ENCODE results near the gene THBS3. TPM values are rescaled to one million over a fixed set of nuclear protein-coding genes. Genes with fewer than 3 reads are reported as not detected.

Gene THBS3
- total and polyA plus RNA-seq, 2 of the 13 experiments (the other 11 are each of a cell fraction or from before 2014, with no cell fraction given): 0.86 to 3.6 TPM

GRCh38 chr1:155202731-155203515, 4.8 kb downstream of the THBS3 start:
- H3K4me3 ChIP-seq (replicated peaks in 1 of 3; ENCODE audit: insufficient read depth in 1 of 3, low read depth in 2 of 3, low read length in 3 of 3): no peak overlapping the region
- peaks cover 0 to 33% of the 10 kb centered on the region in 2 experiments; a peak in 4 of 5 replicates for H3K27me3 ChIP-seq (ENCODE audit: control insufficient read depth in 1 of 2, insufficient read depth in 2 of 2, low read length in 2 of 2)
- no TSS peak for BruUV-seq (replicated peaks)
- POLR2A ChIA-PET: interaction anchor here (1.1 kb wide), 1 partner anchor 24 kb away, joined by 3 read pairs; no protein-coding TSS in a partner anchor
- ATAC-seq (no peak), DNase-seq (ENCODE audit: low spot score) (no peak), FAIRE-seq (no peak)
- H3K9me3 ChIP-seq (ENCODE audit: low read length): no peaks in the 10 kb centered on the region
- no peak overlapping the region for H3K9ac ChIP-seq (ENCODE audit: insufficient read depth, low read depth, low read length)
- CTCF ChIA-PET (ENCODE audit: low intra/inter-chr PET ratio, low total read pairs): no interaction called here
- H3K79me2 ChIP-seq (ENCODE audit: insufficient read depth, low read length): no peaks in the 10 kb centered on the region
- 54% methylated on average over 10 of the region's 19 CpGs for WGBS (ENCODE audit: low lambda C conversion rate)
- TF ChIP-seq GZF1 (CRISPR knock-in tag; IDR thresholded peaks at IDR 0.05): no peak
- no peak for TF ChIP-seq CSRNP1 (CRISPR knock-in tag; IDR thresholded peaks at IDR 0.05)
- no peak for TF ChIP-seq THAP9 (CRISPR knock-in tag; IDR thresholded peaks at IDR 0.05; ENCODE audit: borderline replicate concordance)
- no peak for TF ChIP-seq GFI1 (CRISPR knock-in tag; IDR thresholded peaks at IDR 0.05; ENCODE audit: borderline replicate concordance)
- no peak for TF ChIP-seq ZFP36L2 (CRISPR knock-in tag; IDR thresholded peaks at IDR 0.05)
- no peak for TF ChIP-seq ZNF567 (CRISPR knock-in tag; IDR thresholded peaks at IDR 0.05; ENCODE audit: borderline replicate concordance)
- no peak for TF ChIP-seq HHEX (CRISPR knock-in tag; IDR thresholded peaks at IDR 0.05)
- TF ChIP-seq HNRNPL (IDR thresholded peaks at IDR 0.05; ENCODE audit: low read depth, low read length): no peak
- no peak for TF ChIP-seq NCOA2 (CRISPR knock-in tag; IDR thresholded peaks at IDR 0.05)
- TF ChIP-seq HMG20B (CRISPR knock-in tag; conservative IDR thresholded peaks at IDR 0.05): no peak
- no peak for TF ChIP-seq IRF9 (CRISPR knock-in tag; IDR thresholded peaks at IDR 0.05; ENCODE audit: borderline replicate concordance)
- TF ChIP-seq ZNF430 (CRISPR knock-in tag; IDR thresholded peaks at IDR 0.05): no peak
- no peak for TF ChIP-seq HNRNPK (IDR thresholded peaks at IDR 0.05; ENCODE audit: low read depth, low read length, poor library complexity, severe bottlenecking)
- H3K4me1 ChIP-seq (ENCODE audit: insufficient read depth, low read length): peaks cover 14% of the 10 kb centered on the region
- H3K36me3 ChIP-seq (replicated peaks in 1 of 2; ENCODE audit: control insufficient read depth in 1 of 2, insufficient read depth in 2 of 2, low read length in 2 of 2): no peaks in the 10 kb centered on the region
- H3K4me2 ChIP-seq (ENCODE audit: low read depth, low read length): no peak overlapping the region
- in situ Hi-C loops (cut with HindIII; ENCODE audit: extremely low pct_ligation_motif_present, low pct_unique_long_range_greater_than_20kb) (loop anchor here (10.0 kb wide), 1 partner anchor 392 kb away; no protein-coding TSS in a partner anchor), intact Hi-C loops (cut with micrococcal nuclease; ENCODE audit: unreplicated experiment) (loop anchor here (10.0 kb wide), 1 partner anchor 102 kb away; the partner anchor contains the start of genes FDPS and PKLR)
- H2AFZ ChIP-seq (ENCODE audit: low read length): no peak overlapping the region
- H3K27ac ChIP-seq (ENCODE audit: extremely low read length, insufficient read depth, low read length): no peak overlapping the region
- no peaks in the 10 kb centered on the region for H4K20me1 ChIP-seq (ENCODE audit: insufficient read depth, low read length)
